Measurements from ENCODE around the gene SNX19.

DNA sequence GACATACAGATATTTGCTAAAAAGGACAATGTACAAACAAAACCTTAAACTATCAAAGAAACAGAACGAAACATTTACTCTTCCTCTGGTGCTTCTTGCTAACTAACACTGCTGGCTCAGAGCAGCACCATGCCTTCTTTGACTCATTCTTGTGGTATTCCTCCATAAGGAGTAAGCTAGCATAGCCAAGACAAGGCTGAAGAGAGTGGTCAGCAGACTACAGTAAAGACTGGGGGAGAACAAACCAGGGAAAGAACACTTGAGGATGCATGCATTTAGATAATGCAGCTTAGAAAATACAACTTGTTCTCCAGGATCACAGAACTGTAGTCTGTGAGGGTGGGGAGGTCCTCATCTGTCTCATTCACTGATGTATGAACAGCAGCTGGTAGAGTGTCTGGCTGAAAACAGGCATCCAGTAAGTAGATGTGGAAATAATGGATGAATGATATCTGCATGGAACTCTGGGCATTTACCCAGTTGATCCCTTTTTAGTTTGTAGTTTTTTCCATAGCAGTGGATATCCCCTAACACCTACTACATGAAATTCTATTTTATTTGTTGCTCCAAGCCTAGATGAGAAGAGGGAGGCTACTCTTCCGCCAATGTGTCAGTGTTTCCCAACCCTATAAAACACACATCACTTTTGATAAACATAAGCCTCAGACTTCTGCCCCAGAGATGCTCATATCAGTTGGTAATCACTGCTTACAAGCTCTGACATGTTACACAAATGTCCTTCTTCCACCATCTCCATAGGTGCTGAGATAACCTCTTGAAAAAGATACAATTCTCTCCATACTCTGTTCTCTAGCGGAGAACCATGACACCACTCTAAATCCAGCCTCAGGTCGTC is 7.3 kb downstream of the SNX19 start:
- TF ChIP-seq, protein P1, sequence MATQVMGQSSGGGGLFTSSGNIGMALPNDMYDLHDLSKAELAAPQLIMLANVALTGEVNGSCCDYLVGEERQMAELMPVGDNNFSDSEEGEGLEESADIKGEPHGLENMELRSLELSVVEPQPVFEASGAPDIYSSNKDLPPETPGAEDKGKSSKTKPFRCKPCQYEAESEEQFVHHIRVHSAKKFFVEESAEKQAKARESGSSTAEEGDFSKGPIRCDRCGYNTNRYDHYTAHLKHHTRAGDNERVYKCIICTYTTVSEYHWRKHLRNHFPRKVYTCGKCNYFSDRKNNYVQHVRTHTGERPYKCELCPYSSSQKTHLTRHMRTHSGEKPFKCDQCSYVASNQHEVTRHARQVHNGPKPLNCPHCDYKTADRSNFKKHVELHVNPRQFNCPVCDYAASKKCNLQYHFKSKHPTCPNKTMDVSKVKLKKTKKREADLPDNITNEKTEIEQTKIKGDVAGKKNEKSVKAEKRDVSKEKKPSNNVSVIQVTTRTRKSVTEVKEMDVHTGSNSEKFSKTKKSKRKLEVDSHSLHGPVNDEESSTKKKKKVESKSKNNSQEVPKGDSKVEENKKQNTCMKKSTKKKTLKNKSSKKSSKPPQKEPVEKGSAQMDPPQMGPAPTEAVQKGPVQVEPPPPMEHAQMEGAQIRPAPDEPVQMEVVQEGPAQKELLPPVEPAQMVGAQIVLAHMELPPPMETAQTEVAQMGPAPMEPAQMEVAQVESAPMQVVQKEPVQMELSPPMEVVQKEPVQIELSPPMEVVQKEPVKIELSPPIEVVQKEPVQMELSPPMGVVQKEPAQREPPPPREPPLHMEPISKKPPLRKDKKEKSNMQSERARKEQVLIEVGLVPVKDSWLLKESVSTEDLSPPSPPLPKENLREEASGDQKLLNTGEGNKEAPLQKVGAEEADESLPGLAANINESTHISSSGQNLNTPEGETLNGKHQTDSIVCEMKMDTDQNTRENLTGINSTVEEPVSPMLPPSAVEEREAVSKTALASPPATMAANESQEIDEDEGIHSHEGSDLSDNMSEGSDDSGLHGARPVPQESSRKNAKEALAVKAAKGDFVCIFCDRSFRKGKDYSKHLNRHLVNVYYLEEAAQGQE (IDR thresholded peaks at IDR 0.05; ENCODE audit: low read depth, low read length): no peak
- TF ChIP-seq, protein P2, sequence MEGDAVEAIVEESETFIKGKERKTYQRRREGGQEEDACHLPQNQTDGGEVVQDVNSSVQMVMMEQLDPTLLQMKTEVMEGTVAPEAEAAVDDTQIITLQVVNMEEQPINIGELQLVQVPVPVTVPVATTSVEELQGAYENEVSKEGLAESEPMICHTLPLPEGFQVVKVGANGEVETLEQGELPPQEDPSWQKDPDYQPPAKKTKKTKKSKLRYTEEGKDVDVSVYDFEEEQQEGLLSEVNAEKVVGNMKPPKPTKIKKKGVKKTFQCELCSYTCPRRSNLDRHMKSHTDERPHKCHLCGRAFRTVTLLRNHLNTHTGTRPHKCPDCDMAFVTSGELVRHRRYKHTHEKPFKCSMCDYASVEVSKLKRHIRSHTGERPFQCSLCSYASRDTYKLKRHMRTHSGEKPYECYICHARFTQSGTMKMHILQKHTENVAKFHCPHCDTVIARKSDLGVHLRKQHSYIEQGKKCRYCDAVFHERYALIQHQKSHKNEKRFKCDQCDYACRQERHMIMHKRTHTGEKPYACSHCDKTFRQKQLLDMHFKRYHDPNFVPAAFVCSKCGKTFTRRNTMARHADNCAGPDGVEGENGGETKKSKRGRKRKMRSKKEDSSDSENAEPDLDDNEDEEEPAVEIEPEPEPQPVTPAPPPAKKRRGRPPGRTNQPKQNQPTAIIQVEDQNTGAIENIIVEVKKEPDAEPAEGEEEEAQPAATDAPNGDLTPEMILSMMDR (IDR thresholded peaks at IDR 0.05): no peak
- TF ChIP-seq ELF1 (IDR thresholded peaks at IDR 0.05) (no peak), CHD2 (IDR thresholded peaks at IDR 0.05; ENCODE audit: low read length, partially characterized antibody) (no peak), SIN3A (IDR thresholded peaks at IDR 0.05; ENCODE audit: borderline replicate concordance, low read depth, low read length) (no peak), TAF1 (IDR thresholded peaks at IDR 0.05; ENCODE audit: borderline replicate concordance, low read depth, low read length) (no peak), NRF1 (IDR thresholded peaks at IDR 0.05; ENCODE audit: low read depth, low read length) (no peak), SMC3 (IDR thresholded peaks at IDR 0.05; ENCODE audit: low read depth, low read length) (no peak), EP300 (IDR thresholded peaks at IDR 0.05; ENCODE audit: borderline replicate concordance in 1 of 2, low read depth in 1 of 2, low read length in 1 of 2) (no peak), RFX5 (IDR thresholded peaks at IDR 0.05; ENCODE audit: low read length) (no peak), TCF12 (IDR thresholded peaks at IDR 0.05) (no peak), RAD21 (IDR thresholded peaks at IDR 0.05; ENCODE audit: low read length) (no peak)

Measured in SK-N-SH (cell line).